GM18511 (cell line): ENCODE results near the gene NEURL2.
"Not testable (repeated sequence)": the region's sequence is repeated elsewhere in the genome, so short reads cannot be mapped to it uniquely, and the experiment has no call there.

ENCODE experiments used
- ATAC-seq: cut with Tn5 transposase; IDR thresholded peaks from one replicate; pipeline ENCODE4 v1.9.1; 2021; ENCODE audit warnings: mild to moderate bottlenecking, moderate library complexity; ENCODE audit not compliant: unreplicated experiment

Gene NEURL2

GRCh38 chr20:45901332-45901731, 10.3 kb upstream of the NEURL2 start:
- not testable (repeated sequence) for ATAC-seq

DNA sequence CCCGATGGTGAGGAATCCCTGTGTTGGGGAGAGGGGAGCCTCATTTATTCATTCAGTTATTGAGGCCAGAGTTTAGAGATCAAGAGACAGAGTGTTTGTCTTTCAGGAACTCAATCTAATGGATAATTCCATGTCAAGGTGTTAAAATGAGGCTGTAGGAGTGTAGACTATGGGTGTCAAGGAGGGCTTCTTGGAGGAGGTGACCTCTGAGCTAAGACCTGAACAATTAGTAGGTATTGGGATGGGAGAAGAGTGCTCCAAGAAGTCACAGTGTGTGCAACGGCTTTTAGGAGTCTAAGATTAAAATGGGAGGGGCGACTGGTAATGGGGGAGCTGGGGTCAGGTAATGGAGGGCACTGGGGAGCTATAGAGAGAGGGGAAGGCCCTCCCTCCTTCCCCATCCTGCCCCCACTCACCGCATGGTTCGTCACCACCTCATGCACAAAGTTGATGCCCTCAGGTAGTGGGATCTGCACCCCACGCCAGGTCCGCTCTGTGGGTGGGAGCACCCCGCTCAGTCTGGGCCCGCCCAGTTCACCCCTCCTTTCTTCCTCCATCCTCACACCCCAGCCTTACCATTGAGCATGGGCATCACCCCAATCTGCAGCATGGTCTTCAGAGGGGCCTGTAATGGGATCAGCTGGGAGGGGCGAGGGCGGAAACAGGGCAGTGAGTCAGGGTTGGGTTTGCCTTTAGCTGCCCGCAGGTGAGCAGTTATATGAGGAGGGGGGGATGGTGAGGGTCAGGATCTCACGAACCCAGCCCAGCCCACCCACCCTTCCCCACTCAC, 8.2 kb upstream of the NEURL2 start:
- ATAC-seq: no peak

GRCh38 chr20:45898285-45898684, 7.3 kb upstream of the NEURL2 start:
- no peak for ATAC-seq

GRCh38 chr20:45897692-45898091, 6.7 kb upstream of the NEURL2 start:
- ATAC-seq: no peak

GRCh38 chr20:45897289-45897688, 6.3 kb upstream of the NEURL2 start:
- ATAC-seq: no peak

- ATAC-seq: no peak
These were observed 5.7 kb upstream of the NEURL2 start for GRCh38 chr20:45896641-45897161.

DNA sequence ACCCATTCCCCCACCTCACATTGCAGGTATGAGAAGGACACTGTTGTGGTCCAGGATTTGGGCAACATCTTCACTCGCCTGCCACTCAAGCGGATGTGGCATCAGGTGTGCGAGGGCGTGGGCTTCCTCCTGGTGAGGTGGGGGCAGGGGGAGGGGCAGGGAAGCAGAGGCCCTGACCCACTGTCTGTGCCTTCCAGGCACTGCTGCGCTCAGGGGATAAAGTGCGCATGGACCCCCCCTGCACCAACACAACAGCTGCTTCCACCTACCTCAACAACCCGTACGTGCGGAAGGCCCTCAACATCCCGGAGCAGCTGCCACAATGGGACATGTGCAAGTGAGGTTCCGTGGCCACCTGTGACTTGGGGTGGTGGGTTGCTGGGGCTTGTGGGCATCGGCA, 3.8 kb upstream of the NEURL2 start:
- no peak for ATAC-seq

GRCh38 chr20:45893831-45894230, 2.8 kb upstream of the NEURL2 start:
- ATAC-seq: no peak

DNA sequence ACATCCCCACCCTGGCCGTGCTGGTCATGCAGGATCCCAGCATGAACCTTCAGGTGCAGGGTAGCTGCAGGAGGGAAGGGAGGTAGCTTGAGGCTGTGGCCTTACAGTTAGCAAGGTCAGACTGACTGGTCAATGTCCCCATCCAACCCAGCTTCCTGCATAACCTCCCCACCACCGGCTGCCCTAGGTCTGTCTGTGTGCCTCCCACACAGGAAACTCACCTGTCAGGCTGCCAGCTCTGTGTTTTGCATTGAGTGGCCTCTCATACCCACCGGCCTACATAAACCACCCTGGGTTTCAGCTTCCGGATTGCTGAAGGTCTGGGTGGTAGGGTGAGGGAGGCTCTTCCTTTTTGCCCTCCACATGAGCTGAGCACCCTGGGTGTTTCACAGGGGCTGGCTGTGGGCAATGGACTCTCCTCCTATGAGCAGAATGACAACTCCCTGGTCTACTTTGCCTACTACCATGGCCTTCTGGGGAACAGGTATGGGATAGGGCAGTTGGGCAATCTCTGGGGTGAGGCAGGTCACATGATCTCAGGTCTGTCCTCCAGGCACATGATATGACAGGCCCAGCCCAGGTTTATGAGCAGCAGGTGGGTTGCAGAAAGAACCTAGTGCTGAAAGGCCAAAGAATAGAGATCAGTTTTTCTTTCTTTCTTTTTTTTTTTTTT, 2.0 kb upstream of the NEURL2 start:
- no peak for ATAC-seq

GRCh38 chr20:45892049-45892825, 1.2 kb upstream of the NEURL2 start:
- no peak for ATAC-seq

- peak; percentile 41 for ATAC-seq
These were observed 677 bp downstream of the NEURL2 start for GRCh38 chr20:45890077-45890984.

GRCh38 chr20:45888681-45889080, 2.3 kb downstream of the NEURL2 start:
- ATAC-seq: no peak

DNA sequence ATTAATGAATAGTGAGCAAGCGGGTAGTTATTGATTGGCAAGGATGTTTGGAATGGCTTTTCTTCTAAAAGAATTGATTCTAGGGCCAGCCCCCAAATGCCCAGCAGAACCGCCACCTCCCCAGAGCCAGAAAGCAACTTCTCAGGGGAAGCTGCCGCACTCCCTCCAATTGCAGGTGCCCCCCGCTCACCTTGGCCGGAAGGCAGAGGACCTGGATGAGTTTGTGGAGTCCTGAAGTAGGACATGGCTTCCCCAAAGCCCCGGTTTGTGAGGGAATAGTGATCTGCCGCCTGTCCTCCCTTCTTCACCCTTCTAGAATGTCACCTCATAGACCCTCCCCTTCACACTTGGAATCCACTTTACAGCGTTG, 3.7 kb downstream of the NEURL2 start, which contains the start of gene SPATA25:
Gene SPATA25 (minus strand): TSS at position 277 of the 370 bp plus-strand sequence. CDS start 32 bp downstream, at position 245.
- no peak for ATAC-seq

DNA sequence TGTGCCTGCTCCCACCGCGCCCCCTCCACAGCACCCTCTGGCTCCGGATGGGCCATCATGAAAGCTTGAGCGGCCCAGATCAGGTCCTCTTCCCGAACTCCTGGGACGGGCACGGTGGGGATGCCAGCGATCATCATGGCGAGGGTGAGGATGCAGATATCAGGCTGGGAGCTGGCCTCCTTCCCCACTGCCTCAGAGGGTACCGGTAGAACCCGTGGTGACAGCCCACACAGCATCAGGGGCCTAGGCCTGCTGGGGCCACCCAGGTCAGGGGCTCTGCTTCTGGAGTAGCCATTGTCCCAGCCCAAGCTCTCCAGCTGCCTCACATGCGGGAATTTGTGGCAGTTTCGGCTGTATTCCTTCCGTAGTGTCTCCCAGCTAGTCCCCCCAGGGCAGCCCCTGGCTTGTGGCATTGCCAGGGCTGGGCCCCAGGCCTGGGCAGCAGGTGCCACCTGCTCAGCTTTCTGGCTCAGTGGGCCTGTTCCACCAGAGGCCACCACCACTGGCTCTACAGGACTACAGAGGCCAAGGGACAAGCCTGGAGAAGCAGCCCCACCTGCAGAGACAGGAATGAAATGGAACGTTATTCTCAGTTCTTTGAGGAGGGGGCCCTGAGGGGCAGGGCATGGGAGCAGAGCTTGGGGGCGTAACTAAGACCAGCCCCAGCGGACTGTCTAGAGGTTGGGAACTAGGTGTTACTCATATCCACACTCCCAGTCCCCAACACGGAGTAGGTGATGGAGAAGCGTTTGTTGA, 4.2 kb downstream of the NEURL2 start:
- no peak for ATAC-seq

DNA sequence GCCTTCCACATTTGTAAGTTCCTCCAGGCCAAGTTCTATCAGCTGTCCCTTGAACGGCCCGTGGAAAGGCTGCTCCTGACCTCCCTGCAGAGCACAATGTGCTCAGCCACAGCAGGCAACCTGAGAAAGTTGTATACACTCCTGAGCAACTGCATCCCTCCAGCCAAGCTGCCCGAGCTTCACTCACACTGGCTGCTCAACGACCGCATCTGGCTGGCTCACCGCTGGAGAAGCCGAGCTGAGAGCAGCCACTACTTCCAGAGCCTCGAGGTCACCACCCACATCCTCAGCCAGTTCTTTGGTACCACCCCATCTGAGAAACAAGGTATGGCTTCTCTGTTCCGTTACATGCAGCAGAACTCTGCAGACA, 7.9 kb downstream of the NEURL2 start:
- no peak for ATAC-seq

- no peak for ATAC-seq
These were observed 8.4 kb downstream of the NEURL2 start for GRCh38 chr20:45882469-45883099.

DNA sequence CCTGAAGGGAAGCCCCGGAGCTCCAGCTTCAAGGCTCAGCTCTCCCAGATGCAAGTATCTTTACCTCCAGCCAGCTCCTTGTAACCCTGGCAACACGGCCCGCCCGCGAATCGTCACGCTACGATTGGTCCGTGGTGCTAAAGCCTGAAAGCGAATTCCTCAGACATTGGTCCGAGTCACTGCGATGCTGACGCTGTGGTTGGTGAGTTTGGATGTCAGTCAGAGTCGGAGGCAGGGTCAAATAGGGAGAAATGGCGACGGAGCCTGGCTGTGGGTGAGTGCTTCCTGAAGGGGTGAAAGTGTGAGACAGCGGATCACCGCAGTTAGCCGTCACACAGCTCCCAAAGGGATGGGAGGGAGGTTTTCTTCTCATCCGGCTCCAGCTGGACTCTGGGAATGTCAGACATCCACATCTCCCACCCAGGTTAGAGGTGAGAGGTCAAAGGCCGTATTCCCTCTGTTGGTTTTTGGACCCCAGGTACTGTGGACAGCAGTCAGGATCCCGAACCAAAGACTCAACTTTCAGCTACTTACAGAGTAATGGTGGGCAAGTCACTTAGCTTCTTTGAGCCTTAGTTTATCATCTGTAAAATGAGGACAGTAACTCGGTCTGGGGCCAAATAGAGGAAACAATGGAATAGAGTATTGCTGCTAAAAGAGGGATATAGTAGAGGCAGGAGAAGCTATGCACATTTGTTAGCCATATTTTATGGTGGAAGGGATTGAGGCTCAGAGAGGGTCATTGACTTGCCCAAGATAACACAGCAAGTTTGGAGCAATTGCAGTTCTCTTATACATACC, 9.8 kb downstream of the NEURL2 start, which contains the start of gene ZSWIM1:
Gene ZSWIM1 (plus strand): TSS at position 240 of the 801 bp plus-strand sequence. CDS start 1,366 bp downstream, outside the sequence.
- ATAC-seq: peak; percentile 98

DNA sequence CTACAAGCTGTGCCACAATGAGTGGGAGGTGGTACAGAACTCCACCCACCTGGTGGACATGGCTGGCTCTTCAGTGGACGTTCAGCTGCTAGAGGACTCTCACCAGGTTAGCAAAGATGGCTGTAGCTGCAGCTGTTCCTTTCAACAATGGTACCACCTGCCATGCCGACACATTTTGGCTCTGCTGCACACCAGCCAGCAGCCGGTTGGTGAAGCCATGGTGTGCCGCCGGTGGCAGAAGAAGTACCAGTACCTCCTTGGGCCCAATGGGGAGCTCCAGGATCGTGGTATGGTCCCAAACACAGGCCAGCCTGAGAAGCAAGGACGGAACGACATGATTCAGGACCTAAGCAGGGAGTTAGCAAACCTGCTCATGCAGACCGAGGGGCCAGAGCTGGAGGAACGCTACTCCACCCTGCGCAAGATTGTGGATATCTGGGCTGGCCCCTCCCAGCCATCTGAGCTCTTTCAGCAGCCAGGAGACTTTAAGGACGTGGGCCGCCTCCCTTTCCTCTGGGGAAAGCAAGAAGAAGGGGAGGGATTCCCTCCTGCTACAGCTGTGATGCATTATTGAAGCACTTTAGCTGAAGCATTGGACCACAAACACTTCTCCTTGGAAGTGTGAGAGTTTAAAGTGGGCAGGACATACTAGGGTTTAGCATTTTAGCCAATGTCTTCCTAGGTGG, 12.8 kb downstream of the NEURL2 start:
- no peak for ATAC-seq
